ENCODE data around the gene RAB40A.

Gene RAB40A

DNA sequence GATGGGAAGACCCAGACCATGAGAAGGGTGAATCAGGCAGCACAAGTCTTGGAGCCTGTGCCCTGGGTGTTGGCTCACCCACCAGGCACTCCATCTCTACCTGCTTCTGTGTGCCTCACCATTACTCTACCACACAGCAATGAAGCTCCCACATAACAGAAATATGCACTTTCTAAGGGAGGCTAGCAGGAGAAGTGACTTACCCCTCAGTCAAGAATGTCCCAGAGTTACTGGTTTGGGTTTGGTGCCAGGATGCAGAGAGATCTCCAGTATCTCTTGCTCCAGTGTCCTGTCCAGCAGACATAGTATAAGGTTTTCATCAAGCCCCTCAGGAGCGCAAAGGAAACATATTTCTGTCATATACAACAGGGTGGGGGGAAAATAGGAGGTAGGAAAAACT is 11.3 kb upstream of the RAB40A start:
- H3K4me1 ChIP-seq (ENCODE audit: insufficient read depth, poor library complexity, severe bottlenecking): no peaks in the 10 kb centered on the region
- H3K27ac ChIP-seq (ENCODE audit: poor library complexity, severe bottlenecking): no peak overlapping the region
- H3K36me3 ChIP-seq (ENCODE audit: low read depth): no peaks in the 10 kb centered on the region
- no peaks in the 10 kb centered on the region for H3K27me3 ChIP-seq (ENCODE audit: insufficient read depth, poor library complexity, severe bottlenecking)
- no peaks in the 10 kb centered on the region for H3K9me3 ChIP-seq (ENCODE audit: severe bottlenecking)
- DNase-seq (ENCODE audit: low spot score) (no peak), ATAC-seq (ENCODE audit: low read depth) (no peak)
- H3K4me3 ChIP-seq (ENCODE audit: severe bottlenecking): no peak overlapping the region
- TF ChIP-seq, protein P1, sequence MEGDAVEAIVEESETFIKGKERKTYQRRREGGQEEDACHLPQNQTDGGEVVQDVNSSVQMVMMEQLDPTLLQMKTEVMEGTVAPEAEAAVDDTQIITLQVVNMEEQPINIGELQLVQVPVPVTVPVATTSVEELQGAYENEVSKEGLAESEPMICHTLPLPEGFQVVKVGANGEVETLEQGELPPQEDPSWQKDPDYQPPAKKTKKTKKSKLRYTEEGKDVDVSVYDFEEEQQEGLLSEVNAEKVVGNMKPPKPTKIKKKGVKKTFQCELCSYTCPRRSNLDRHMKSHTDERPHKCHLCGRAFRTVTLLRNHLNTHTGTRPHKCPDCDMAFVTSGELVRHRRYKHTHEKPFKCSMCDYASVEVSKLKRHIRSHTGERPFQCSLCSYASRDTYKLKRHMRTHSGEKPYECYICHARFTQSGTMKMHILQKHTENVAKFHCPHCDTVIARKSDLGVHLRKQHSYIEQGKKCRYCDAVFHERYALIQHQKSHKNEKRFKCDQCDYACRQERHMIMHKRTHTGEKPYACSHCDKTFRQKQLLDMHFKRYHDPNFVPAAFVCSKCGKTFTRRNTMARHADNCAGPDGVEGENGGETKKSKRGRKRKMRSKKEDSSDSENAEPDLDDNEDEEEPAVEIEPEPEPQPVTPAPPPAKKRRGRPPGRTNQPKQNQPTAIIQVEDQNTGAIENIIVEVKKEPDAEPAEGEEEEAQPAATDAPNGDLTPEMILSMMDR (IDR thresholded peaks at IDR 0.05; ENCODE audit: poor library complexity, severe bottlenecking): no peak

DNA sequence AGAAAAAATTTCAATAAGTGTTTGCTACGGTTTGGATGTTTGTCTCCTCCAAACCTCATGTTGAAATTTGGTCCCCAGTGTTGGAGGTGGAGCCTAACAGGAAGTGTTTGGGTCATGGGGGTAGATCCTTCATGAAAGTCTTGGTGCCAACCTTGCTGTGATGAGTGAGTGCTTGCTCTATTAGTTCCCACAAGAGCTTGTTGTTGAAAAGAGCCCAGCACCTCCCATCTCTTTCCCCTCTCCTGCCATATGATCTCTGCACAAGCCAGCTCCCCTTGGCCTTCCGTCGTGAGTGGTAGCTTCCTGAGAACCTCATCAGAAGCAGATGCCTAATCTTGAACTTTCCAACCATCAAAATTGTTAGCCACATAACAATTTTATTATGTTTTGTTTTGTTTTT is 10.3 kb upstream of the RAB40A start:
- ATAC-seq (ENCODE audit: low read depth): no peak
- H3K4me3 ChIP-seq (ENCODE audit: severe bottlenecking): no peak overlapping the region
- DNase-seq (ENCODE audit: low spot score): no peak
- no peak overlapping the region for H3K27ac ChIP-seq (ENCODE audit: poor library complexity, severe bottlenecking)
- TF ChIP-seq, protein P1 (IDR thresholded peaks at IDR 0.05; ENCODE audit: poor library complexity, severe bottlenecking): no peak
- H3K27me3 ChIP-seq (ENCODE audit: insufficient read depth, poor library complexity, severe bottlenecking): no peaks in the 10 kb centered on the region
- H3K4me1 ChIP-seq (ENCODE audit: insufficient read depth, poor library complexity, severe bottlenecking): no peaks in the 10 kb centered on the region
- H3K36me3 ChIP-seq (ENCODE audit: low read depth): no peaks in the 10 kb centered on the region
- H3K9me3 ChIP-seq (ENCODE audit: severe bottlenecking): no peaks in the 10 kb centered on the region

DNA sequence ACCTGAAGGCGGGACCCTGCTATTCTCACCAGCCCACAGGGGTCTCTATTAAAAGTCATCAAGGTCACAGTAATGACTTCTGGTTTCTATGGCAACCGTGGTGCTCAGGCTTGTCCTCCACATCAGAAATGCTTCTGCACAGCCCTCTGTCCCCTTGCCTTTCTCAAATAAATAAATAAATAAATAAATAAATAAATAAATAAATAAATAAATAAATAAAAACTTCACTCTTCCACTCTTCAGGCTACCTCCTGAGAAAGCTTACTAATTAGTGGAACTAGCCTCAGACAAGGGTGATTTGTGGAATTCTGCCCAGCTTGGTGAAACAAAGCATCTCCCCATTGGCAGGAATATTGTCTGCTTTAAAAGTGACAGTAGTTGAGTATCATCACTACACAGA is 5.5 kb upstream of the RAB40A start:
- TF ChIP-seq, protein P1 (IDR thresholded peaks at IDR 0.05; ENCODE audit: poor library complexity, severe bottlenecking): no peak
- Histone ChIP-seq H3K27me3 (ENCODE audit: insufficient read depth, poor library complexity, severe bottlenecking) (no peaks in the 10 kb centered on the region), H3K27ac (ENCODE audit: poor library complexity, severe bottlenecking) (no peak overlapping the region), H3K4me3 (ENCODE audit: severe bottlenecking) (no peak overlapping the region), H3K36me3 (ENCODE audit: low read depth) (no peaks in the 10 kb centered on the region), H3K4me1 (ENCODE audit: insufficient read depth, poor library complexity, severe bottlenecking) (no peaks in the 10 kb centered on the region), H3K9me3 (ENCODE audit: severe bottlenecking) (no peaks in the 10 kb centered on the region)
- ATAC-seq (ENCODE audit: low read depth) (no peak), DNase-seq (ENCODE audit: low spot score) (no peak)

DNA sequence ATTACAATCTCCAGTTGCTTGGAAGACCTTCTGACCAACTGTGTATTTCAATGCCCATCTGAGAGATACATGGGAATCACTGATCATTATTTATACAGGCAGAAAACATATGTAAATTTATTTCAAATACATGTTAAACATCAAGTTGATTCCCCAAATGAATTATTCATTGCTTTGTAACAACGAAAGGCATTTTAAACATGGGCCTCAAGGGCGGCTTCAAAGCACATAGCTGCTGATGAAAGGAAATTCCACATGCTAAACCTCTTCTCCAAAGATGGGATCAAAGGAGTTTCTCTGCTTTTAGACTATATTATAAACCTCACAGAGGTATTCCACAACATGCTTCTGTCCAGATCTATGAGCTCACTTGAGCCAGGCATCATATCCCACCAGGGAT is 4.3 kb upstream of the RAB40A start:
- TF ChIP-seq, protein P1 (IDR thresholded peaks at IDR 0.05; ENCODE audit: poor library complexity, severe bottlenecking): no peak
- Histone ChIP-seq H3K27ac (ENCODE audit: poor library complexity, severe bottlenecking) (no peak overlapping the region), H3K9me3 (ENCODE audit: severe bottlenecking) (no peaks in the 10 kb centered on the region), H3K4me3 (ENCODE audit: severe bottlenecking) (no peak overlapping the region), H3K36me3 (ENCODE audit: low read depth) (no peaks in the 10 kb centered on the region), H3K27me3 (ENCODE audit: insufficient read depth, poor library complexity, severe bottlenecking) (no peaks in the 10 kb centered on the region), H3K4me1 (ENCODE audit: insufficient read depth, poor library complexity, severe bottlenecking) (no peaks in the 10 kb centered on the region)
- ATAC-seq (ENCODE audit: low read depth) (no peak), DNase-seq (ENCODE audit: low spot score) (no peak)

DNA sequence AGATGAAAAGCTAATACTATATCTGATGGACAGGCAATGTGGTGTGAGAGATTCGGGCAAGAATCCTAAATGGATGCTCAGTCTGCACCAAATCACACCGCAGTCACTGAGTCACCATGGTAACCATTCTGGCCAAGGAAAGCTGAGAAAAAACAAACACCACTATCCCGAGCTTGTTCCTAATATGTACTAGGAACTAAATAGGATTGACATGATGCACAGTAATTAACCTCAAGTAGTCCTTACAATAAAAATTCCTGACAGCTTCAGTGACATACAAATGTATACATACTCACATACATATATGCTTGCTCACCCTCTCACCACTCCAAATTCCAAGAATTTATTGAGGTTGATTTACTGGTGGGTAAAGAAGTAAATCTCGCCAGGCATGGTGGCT is 1.1 kb upstream of the RAB40A start:
- ATAC-seq (ENCODE audit: low read depth) (no peak; the same call in 2 of the 3 replicates), DNase-seq (ENCODE audit: low spot score) (no peak)

More for the DNA sequence above, 1.1 kb upstream of the RAB40A start:
- TF ChIP-seq, protein P1 (IDR thresholded peaks at IDR 0.05; ENCODE audit: poor library complexity, severe bottlenecking): no peak
- H3K4me3 ChIP-seq (ENCODE audit: severe bottlenecking): no peak overlapping the region
- no peaks in the 10 kb centered on the region for H3K27me3 ChIP-seq (ENCODE audit: insufficient read depth, poor library complexity, severe bottlenecking)
- H3K27ac ChIP-seq (ENCODE audit: poor library complexity, severe bottlenecking): no peak overlapping the region
- H3K4me1 ChIP-seq (ENCODE audit: insufficient read depth, poor library complexity, severe bottlenecking): no peaks in the 10 kb centered on the region
- no peaks in the 10 kb centered on the region for H3K9me3 ChIP-seq (ENCODE audit: severe bottlenecking)
- no peaks in the 10 kb centered on the region for H3K36me3 ChIP-seq (ENCODE audit: low read depth)

Measured in RWPE2 (cell line).